ENCODE measurements around the gene PEX26. TPM values are rescaled to one million over a fixed set of nuclear protein-coding genes. Genes with fewer than 3 reads are reported as not detected.

The PEX26 gene
- total RNA-seq, 1 experiment from 2014 or later: 30.6 TPM

DNA sequence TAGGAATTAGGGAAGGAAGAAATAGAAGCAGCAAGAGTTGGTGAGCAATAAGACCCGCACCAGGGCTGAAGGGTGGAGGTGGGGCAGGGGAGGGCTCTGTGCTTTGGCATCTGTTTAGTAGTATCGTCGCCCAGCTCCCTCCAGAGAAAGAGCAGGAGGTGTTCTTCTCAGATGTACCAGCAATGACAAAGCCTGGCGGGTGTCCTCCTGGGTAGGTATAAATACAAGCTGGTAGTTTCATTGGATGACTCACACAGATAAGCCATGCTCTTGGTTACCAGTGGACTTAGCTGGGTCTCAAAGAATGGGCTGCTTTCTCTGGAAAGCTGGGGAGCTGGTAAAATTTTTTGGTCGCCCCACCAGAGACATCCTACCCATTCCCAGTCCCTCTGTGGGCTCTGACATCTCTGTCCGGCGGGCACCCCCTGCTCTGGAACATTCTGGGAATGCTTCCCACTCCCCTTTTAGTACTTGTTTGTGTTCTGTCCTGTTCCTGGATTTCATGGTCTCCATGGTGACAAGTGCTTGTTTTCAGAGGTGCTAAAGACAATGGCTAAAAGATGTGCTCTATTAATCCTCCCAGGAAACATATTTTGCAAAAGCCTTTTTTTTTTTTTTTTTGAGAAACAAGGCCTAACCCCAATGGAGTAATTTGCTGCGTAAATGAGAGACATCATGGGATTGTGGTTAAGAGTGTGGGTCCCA lies 17.5 kb downstream of the PEX26 start:
- H3F3A ChIP-seq (ENCODE audit: low read length, unreplicated experiment): no peaks in the 10 kb centered on the region
- no peaks in the 10 kb centered on the region for H4K20me1 ChIP-seq (ENCODE audit: low read length)
- no TSS peak for BruUV-seq (replicated peaks)
- no peaks in the 10 kb centered on the region for H3K79me2 ChIP-seq (ENCODE audit: low read length)
- TF ChIP-seq EZH2phosphoT487 (IDR thresholded peaks at IDR 0.05; ENCODE audit: borderline replicate concordance, low read length): no peak
- TF ChIP-seq, protein P1, sequence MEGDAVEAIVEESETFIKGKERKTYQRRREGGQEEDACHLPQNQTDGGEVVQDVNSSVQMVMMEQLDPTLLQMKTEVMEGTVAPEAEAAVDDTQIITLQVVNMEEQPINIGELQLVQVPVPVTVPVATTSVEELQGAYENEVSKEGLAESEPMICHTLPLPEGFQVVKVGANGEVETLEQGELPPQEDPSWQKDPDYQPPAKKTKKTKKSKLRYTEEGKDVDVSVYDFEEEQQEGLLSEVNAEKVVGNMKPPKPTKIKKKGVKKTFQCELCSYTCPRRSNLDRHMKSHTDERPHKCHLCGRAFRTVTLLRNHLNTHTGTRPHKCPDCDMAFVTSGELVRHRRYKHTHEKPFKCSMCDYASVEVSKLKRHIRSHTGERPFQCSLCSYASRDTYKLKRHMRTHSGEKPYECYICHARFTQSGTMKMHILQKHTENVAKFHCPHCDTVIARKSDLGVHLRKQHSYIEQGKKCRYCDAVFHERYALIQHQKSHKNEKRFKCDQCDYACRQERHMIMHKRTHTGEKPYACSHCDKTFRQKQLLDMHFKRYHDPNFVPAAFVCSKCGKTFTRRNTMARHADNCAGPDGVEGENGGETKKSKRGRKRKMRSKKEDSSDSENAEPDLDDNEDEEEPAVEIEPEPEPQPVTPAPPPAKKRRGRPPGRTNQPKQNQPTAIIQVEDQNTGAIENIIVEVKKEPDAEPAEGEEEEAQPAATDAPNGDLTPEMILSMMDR (conservative IDR thresholded peaks at IDR 0.05; ENCODE audit: low read depth, low read length): no peak
- no peak for TF ChIP-seq EZH2 (IDR thresholded peaks at IDR 0.05; ENCODE audit: low read length, unreplicated experiment)
- no peaks in the 10 kb centered on the region for H3K9me2 ChIP-seq (replicated peaks; ENCODE audit: low read length)
- CTCF ChIA-PET: no interaction called here
- no peaks in the 10 kb centered on the region; the same call in 1 of the 2 replicates for H3K36me3 ChIP-seq (ENCODE audit: low read depth, low read length)
- POLR2A ChIA-PET (ENCODE audit: unreplicated experiment): interaction anchor here (0.5 kb wide), 1 partner anchor 55 kb away, joined by 11 read pairs; the partner anchor contains the start of gene USP18
- H2AFZ ChIP-seq (ENCODE audit: low read length): no peak overlapping the region
- no peak overlapping the region for H3K27ac ChIP-seq (ENCODE audit: low read length)
- H3K9ac ChIP-seq (ENCODE audit: low read length): no peak overlapping the region
- peak; percentile 42; the same call in 1 of the 2 replicates for ATAC-seq
- intact Hi-C loops (cut with micrococcal nuclease): loop anchor here (2.0 kb wide), 1 partner anchor 48 kb away; no protein-coding TSS in a partner anchor
- DNase-seq: peak; percentile 38
- no peaks in the 10 kb centered on the region for H3K9me3 ChIP-seq (ENCODE audit: low read length)
- 0 out of 2 replicates have a peak, but pooled peaks cover 6% of the 10 kb centered on the region for H3K4me1 ChIP-seq (ENCODE audit: insufficient read depth, low read length)
- no peaks in the 10 kb centered on the region for H3K27me3 ChIP-seq (ENCODE audit: low read length)
- H3K4me2 ChIP-seq (ENCODE audit: low read length): no peak overlapping the region
- no peak overlapping the region for H3K4me3 ChIP-seq (ENCODE audit: low read length)

DNA sequence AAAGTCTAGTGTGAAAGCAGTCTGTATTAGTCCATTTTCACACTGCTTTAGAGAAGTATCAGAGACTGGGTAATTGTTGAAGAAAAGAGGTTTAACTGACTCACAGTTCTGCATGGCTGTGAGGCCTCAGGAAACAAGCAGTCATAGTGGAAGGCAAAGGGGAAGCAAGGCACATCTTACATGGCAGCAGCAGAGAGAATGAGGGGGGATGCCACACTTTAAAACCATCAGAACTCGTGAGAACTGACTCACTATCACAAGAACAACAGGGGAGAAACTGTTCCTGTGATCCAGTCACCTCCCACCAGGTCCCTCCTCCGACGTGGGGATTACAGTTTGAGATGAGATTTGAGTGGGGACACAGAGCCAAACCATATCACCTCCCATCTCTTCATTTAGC lies 19.0 kb downstream of the PEX26 start:
- Histone ChIP-seq H3K79me2 (ENCODE audit: low read length) (no peaks in the 10 kb centered on the region), H3K27me3 (ENCODE audit: low read length) (no peaks in the 10 kb centered on the region), H3K9ac (ENCODE audit: low read length) (no peak overlapping the region), H2AFZ (ENCODE audit: low read length) (no peak overlapping the region), H3F3A (ENCODE audit: low read length, unreplicated experiment) (no peaks in the 10 kb centered on the region), H4K20me1 (ENCODE audit: low read length) (no peaks in the 10 kb centered on the region), H3K9me2 (replicated peaks; ENCODE audit: low read length) (no peaks in the 10 kb centered on the region), H3K27ac (ENCODE audit: low read length) (no peak overlapping the region), H3K4me2 (ENCODE audit: low read length) (no peak overlapping the region), H3K36me3 (ENCODE audit: low read depth, low read length) (no peaks in the 10 kb centered on the region; the same call in 1 of the 2 replicates), H3K4me1 (ENCODE audit: insufficient read depth, low read length) (0 out of 2 replicates have a peak, but pooled peaks cover 6% of the 10 kb centered on the region), H3K4me3 (ENCODE audit: low read length) (no peak overlapping the region), H3K9me3 (ENCODE audit: low read length) (no peaks in the 10 kb centered on the region)
- BruUV-seq (replicated peaks): no TSS peak
- CTCF ChIA-PET: no interaction called here
- intact Hi-C loops (cut with micrococcal nuclease): no loop called here
- ATAC-seq (no peak), DNase-seq (no peak)
- POLR2A ChIA-PET (ENCODE audit: unreplicated experiment): no interaction called here
- TF ChIP-seq EZH2phosphoT487 (IDR thresholded peaks at IDR 0.05; ENCODE audit: borderline replicate concordance, low read length): no peak
- no peak for TF ChIP-seq EZH2 (IDR thresholded peaks at IDR 0.05; ENCODE audit: low read length, unreplicated experiment)
- TF ChIP-seq, protein P1 (conservative IDR thresholded peaks at IDR 0.05; ENCODE audit: low read depth, low read length): no peak

- POLR2A ChIA-PET (ENCODE audit: unreplicated experiment): no interaction called here
- no peak for TF ChIP-seq EZH2phosphoT487 (IDR thresholded peaks at IDR 0.05; ENCODE audit: borderline replicate concordance, low read length)
- no peak for TF ChIP-seq EZH2 (IDR thresholded peaks at IDR 0.05; ENCODE audit: low read length, unreplicated experiment)
- TF ChIP-seq, protein P1 (conservative IDR thresholded peaks at IDR 0.05; ENCODE audit: low read depth, low read length): no peak
- no peak for DNase-seq
Measured at GRCh38 chr22:18100781-18101180, 23.0 kb downstream of the PEX26 start.

More at GRCh38 chr22:18100781-18101180, 23.0 kb downstream of the PEX26 start:
- Histone ChIP-seq H3K4me3 (ENCODE audit: low read length) (no peak overlapping the region), H3K9me3 (ENCODE audit: low read length) (no peaks in the 10 kb centered on the region), H3K79me2 (ENCODE audit: low read length) (no peaks in the 10 kb centered on the region), H3K9ac (ENCODE audit: low read length) (no peak overlapping the region), H3F3A (ENCODE audit: low read length, unreplicated experiment) (no peaks in the 10 kb centered on the region), H3K4me2 (ENCODE audit: low read length) (no peak overlapping the region), H3K4me1 (ENCODE audit: insufficient read depth, low read length) (no peaks in the 10 kb centered on the region), H3K36me3 (ENCODE audit: low read depth, low read length) (no peaks in the 10 kb centered on the region; the same call in 1 of the 2 replicates), H3K27ac (ENCODE audit: low read length) (no peak overlapping the region), H4K20me1 (ENCODE audit: low read length) (no peaks in the 10 kb centered on the region), H3K9me2 (replicated peaks; ENCODE audit: low read length) (no peaks in the 10 kb centered on the region), H3K27me3 (ENCODE audit: low read length) (no peaks in the 10 kb centered on the region), H2AFZ (ENCODE audit: low read length) (no peak overlapping the region)
- ATAC-seq: no peak
- intact Hi-C loops (cut with micrococcal nuclease): no loop called here
- CTCF ChIA-PET: no interaction called here
- BruUV-seq (replicated peaks): no TSS peak

All from PC-3 (cell line).